AG08396 (cell line): Measurements from ENCODE around the gene CCDC8.
"Not testable (repeated sequence)": the region's sequence is repeated elsewhere in the genome, so short reads cannot be mapped to it uniquely, and the experiment has no call there.

Source experiments
- DNase-seq: peaks from one replicate; pipeline ENCODE4 v3.0.0; 2012; ENCODE audit warnings: low spot score, mixed read lengths

Gene CCDC8

DNA sequence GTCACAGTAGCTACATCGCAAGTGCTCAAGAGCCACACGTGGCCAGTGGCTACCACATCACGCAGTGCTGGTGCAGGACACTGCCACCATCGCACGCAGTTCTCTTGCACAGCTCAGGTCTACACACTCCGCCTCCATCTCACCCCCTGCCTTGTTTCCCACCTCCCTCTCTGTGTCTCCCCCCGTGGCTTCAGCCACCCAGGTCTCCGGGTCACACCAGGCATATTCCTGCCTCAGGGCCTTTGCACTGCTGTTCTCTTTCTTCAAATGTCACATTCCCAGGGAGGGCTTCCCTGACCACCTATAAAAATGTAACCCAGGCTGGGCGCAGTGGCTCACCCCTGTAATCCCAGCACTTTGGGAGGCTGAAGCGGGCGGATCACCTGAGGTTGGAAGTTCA lies 10.6 kb downstream of the CCDC8 start:
- no peak for DNase-seq

GRCh38 chr19:46397801-46398479 lies 15.4 kb downstream of the CCDC8 start:
- DNase-seq = not testable (repeated sequence)

DNA sequence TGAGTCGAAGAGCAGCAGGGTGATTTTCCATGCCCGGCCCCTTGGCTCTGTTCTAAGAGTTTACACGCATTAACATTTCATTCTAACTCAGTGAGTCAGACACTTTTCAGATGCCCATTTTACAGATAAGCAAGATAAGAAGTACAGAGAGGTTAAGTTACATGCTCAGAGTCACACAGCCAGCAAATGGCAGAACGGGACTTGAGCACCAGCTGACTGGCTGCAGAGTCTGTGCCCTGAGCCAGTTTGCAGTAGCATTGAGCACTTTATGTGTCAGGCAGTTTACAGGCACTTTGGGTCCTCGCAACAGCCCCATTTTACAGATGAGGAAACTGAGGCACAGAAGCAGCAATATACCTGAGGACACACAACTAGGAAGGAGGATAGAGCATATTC lies 19.0 kb downstream of the CCDC8 start:
- DNase-seq = no peak

DNA sequence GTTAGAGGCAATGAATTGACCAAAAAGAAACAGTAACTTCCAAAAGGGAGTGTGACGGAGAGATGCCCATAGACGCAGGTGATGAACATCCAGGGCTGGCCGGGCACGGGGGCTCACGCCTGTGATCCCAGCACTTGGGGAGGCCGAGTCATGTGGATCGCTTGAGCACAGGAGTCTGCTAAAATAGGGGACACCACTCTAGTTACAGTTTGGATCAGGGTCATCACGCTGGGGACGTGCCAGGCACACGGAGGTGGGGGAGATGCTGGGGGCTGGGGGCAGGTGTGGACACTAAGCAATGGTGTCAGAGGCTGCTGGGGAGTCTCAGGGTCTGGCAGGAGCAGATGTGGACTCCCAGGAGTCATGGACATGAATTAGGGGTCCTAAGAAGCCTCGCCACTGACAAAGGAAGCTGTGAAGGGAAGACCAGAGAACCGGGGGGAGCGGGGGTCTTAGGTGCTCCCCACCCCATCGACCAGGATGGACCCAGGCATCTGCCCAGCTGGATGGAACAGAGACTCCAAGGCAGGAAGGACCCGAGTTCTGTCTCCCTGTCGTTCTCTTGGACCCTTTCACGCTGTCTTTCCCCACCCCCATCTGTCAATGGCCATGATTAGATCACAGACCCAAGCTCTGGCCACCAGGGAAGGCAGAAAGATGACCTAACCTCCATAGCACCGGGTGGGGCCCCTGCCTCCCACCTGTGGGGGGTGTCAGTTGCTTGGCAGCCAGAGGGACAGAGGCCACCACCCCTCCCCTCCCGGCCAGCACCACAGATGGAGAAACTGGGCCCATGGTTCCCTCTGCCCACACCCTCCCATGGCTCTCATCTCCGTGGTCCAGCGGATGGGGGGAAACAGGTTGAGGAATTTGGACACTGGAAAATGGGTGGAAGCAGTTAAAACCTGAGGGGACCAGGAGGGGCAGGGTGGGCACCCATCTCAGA lies 19.6 kb downstream of the CCDC8 start:
- no peak for DNase-seq

DNA sequence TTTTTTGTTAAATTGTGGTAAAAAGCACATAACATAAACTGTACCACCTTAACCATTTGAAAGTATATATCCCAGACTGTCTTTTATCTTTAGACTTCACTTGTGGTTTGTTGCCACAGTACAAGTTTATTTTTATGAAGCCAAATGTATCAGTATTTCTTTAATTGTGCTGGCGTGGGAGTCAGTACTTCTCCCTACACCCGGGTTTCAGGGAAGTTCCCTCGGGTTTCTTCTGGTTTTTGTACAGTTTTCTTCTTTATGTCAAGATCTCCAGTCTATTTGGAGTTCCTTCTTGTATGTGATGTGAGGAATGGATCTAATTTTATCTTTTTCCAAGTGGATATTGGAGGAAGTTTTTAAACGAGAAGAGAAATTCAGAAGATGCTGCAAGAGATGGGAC lies 20.5 kb downstream of the CCDC8 start:
- no peak for DNase-seq

DNA sequence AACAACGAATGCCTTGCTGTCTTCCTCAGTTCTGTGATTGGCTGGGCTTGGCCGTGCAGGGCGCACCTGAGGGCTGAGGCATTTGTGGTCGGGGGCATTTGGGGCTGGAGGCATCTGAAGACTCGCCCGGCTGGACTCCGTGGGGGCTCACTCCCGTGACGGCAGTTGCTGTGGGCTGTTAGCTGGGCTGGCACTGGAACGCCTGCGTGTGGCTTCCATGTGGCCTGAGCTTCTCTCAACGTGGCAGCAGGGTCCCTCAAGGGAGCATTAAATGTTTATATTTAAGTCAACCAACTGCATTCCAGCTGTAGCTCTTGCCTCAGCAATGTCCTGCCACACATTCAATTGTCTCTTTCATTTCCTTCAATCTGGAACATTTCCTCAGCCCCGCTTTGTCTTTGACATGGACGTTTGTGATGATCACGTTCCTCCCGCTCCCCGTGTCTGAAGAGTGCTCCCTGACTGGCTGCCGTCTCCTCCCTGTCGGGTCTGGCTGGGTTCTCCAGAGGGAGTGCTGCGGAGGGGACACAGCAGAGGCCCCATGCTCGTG lies 21.0 kb downstream of the CCDC8 start:
- peak; percentile 51 for DNase-seq

- DNase-seq = no peak
Observed at GRCh38 chr19:46391296-46392251, 21.8 kb downstream of the CCDC8 start.

GRCh38 chr19:46390866-46391265 lies 22.5 kb downstream of the CCDC8 start:
- DNase-seq = no peak

- DNase-seq = no peak
Observed at GRCh38 chr19:46390121-46390858, 23.1 kb downstream of the CCDC8 start.

GRCh38 chr19:46388311-46389095 lies 24.9 kb downstream of the CCDC8 start:
- DNase-seq = no peak

- DNase-seq = no peak
Observed at GRCh38 chr19:46387713-46388130, 25.6 kb downstream of the CCDC8 start.

- no peak for DNase-seq
Observed at GRCh38 chr19:46386996-46387712, 26.2 kb downstream of the CCDC8 start.

DNA sequence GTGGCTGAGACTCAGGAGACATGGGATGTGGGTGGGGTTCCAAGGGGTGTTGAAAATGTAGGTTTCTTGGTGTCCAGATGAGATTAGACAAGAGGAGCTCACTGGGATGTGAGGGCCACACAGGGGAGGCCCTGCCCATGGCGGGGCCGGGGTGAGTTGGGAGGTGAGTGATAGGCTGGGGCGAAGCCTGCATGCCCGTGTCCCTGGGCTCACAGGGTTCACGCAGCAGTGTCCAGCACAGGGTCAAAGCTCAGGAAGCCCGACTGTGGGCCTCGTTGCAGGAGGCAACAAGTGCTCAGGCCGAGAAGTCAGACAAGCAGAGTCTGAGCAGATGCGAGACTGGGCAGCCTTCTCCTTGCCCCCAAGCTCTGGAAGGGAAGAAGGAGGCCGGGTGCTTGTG lies 27.2 kb downstream of the CCDC8 start:
- no peak for DNase-seq

DNA sequence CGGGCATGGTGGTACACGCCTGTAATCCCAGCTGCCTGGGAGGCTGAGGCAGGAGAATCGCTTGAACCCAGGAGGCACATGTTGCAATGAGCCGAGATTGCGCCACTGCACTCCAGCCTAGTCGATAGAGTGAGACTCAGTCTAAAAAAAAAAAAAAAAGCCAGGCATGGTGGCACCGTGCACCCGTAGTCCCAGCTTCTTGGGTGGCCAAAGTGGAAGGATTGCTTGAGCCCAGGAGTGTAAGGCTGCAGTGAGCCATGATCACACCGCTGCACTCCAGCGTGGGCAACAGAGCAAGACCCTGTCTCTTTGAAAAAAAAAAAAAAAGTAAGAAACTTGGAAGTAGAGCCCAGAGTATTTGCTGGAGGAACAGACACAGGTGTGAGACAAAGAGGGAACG lies 27.7 kb downstream of the CCDC8 start:
- DNase-seq = no peak

- no peak for DNase-seq
Observed at GRCh38 chr19:46384396-46384795, 29.0 kb downstream of the CCDC8 start.

DNA sequence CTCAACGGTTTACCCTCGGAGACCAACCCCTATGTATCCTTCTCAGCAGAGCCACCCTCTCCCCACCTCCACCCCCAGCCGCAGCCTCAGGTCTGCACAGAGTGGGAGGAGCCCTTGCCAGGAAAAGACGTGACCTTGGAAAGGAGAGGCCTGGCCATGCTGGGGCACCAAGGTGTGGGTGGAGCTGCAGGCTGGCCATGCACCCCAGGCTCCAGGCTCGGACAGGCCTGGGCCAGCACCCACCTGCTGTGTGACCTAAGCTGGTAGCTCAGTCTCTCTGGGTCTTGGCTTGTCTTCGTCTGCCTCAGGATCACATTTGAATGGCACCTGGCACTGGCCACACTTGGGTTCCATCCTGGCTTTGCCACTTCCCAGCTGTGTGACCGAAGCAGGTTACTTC lies 29.5 kb downstream of the CCDC8 start:
- no peak for DNase-seq

DNA sequence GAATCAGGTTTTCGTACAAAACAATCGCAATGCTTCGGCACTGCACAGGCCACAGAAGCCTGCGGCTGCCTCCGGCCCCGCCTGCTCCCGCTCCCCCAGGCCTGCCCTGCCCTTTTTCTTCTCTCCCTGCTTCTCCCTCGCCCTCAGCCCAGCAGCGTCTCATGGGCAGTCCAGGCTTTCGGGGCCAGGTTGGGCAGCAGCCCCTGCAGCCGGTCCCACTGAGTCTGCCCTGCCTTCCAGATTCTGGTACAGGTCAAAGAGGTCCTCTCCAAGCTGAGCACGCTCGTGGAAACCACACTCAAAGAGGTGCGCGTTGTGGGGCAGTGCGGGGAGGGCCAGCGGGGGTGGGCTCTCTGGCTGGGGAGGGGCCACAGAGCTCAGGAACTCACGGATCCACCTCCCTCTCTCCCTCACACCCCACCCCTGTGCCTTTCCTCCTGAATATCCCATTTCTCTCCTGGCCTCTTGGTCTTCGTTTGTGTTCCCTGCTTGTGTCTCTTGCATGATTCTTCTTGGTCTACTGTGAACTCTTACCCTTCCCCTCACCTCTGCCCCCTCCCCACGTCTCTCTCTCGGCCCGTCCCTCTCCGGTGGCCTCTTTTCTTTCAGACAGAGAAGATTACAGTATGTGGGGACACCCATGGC lies 30.1 kb downstream of the CCDC8 start:
- DNase-seq = no peak

DNA sequence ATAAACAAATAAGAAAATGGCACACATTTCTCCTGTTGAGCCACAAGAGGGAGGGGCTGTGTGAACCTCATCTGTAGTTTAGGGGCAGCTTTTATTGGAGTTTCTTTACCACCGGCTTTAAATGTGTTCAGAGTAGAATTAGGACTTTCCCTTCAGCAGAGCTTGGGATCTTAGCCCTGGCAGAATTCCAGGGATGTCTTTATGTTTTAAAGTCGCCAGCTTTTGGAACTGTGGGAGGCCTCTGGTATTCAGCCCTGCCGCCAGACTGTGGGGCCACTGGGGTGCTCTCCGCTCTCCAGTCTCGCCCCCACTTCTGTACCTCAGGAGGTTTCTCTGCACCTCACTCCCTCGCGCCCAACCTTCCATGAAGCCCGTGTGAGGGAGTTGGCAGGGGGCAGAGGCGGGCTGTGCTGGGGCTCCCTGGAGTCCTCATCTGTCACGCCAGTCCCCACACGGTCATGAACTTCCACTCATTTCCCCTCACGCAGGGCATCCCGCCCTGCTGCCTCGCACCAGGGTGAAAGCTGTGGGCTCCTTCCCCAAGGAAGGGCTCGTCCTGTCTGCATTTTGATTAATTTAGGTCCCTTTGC lies 31.5 kb downstream of the CCDC8 start:
- no peak for DNase-seq

GRCh38 chr19:46381346-46381745 lies 32.0 kb downstream of the CCDC8 start:
- DNase-seq = no peak
